HG03025 (cell line): ENCODE measurements around the gene DACH1.
"Not testable (repeated sequence)": the region's sequence is repeated elsewhere in the genome, so short reads cannot be mapped to it uniquely, and the experiment has no call there.

ENCODE experiments used
- ATAC-seq: cut with Tn5 transposase; IDR thresholded peaks from one replicate; pipeline ENCODE4 v1.9.1; 2021; ENCODE audit warnings: mild to moderate bottlenecking, moderate library complexity; ENCODE audit not compliant: unreplicated experiment, low FRiP score

DACH1 gene

GRCh38 chr13:71786875-71787274 lies 80.1 kb downstream of the DACH1 start:
- ATAC-seq: no peak

DNA sequence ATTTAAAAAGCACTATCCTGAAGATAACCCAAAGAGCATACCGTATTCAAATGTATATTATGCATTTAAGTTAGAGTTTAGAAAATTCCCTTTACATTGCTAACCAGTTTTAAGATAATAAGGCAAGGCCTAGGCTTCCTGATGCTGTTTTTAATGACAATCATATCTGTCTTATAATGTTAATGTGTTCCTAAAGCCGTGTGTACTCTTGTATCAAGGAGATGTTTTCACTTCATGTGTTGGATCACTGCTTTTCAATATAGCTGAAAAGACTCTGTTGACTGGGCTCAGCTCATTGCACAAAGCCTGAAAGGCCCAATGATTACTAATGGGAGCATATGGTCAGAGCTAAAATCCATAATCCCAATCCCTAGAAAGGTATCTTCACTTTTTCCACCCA lies 81.6 kb downstream of the DACH1 start:
- no peak for ATAC-seq

DNA sequence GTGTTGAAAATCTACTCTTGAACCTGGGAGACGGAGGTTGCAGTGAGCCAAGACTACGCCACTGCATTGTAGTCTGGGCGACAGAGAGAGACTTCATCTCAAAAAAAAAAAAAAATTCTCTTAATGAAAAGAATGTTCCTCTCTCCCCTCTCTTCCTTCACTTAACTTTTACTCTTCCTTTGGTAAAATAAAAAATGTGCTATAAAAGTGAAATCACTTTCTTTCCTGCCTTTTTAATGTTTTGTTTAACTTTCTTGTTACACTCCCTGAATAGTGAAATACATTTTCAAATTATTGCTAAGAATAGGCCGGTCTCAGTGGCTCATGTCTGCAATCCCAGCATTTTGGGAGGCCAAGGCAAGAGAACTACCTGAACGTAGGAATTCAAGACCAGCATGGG lies 86.5 kb downstream of the DACH1 start:
- ATAC-seq: no peak

DNA sequence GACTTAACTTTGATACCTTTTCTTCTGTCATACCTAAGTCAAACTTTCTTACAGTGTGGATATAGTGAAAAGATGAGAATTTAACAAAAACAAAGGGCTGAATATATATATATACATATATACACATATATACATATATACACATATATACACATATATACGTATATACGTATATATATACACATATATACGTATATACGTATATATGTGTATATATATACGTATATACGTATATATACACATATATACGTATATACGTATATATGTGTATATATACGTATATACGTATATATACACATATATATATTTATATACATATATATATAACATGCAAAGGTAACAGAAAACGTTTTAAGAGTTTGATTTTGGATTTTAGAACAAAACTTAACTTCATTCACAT lies 88.0 kb downstream of the DACH1 start:
- ATAC-seq: not testable (repeated sequence)

GRCh38 chr13:71775966-71776365 lies 91.0 kb downstream of the DACH1 start:
- ATAC-seq: no peak

DNA sequence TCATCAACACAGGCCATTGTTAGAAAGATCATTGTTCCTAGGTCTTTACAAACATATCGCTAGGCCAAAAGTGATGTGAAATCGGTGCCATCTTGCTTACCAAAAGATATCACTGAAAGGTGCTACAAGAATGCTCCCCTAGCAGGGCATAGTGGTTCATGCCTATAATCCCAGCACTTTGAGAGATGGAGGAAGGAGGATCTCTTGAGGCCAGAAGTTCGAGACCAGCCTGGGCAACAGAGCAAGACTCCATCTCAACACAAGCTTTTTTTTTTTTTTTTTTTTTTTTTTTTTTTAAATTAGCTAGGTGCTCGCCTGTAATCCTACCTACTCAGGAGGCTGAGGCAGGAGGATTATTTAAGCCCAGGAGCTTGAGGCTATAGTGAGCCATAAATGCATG lies 92.1 kb downstream of the DACH1 start:
- no peak for ATAC-seq

GRCh38 chr13:71773531-71773930 lies 93.5 kb downstream of the DACH1 start:
- no peak for ATAC-seq

DNA sequence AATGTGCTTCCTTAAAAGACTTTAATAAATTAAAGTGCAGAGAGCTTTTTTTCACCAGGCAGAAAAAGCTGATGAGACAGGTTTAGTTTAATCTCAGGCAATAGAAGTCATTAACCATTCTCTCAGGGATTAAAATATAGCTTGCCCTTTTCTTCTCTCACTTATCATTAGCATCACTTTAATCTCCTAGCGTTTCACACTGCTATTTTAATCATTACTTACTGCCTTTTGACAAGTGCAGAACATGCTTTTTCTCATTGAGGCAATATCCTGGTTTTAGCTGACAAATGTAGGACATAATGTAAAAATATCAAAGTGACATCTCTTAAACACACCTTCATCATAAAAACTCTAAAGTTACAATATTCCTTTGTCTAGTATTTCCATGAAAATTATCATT lies 94.6 kb downstream of the DACH1 start:
- no peak for ATAC-seq

GRCh38 chr13:71771144-71771543 lies 95.9 kb downstream of the DACH1 start:
- no peak for ATAC-seq

GRCh38 chr13:71770710-71771109 lies 96.3 kb downstream of the DACH1 start:
- ATAC-seq: no peak

DNA sequence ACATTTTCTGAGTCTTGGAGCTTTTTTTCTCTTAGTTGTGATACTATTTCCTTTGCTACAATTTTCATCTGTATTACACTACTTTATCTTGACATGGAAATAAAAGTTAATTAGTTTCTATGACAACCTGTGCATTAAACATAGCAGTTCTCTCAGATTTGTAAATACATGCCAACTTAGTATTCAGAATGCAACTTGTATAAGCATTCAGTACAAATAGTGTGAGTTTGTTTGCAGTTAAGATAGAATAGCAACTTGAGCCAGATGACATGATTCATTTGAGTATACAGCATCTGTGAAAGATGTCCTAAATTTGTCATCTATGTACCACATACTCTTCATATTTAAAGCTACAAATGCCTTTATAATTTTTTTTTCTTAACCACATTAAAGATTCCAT lies 98.1 kb downstream of the DACH1 start:
- no peak for ATAC-seq

- no peak for ATAC-seq
Observed at GRCh38 chr13:71759651-71760511, 107.1 kb downstream of the DACH1 start.

- no peak for ATAC-seq
Observed at GRCh38 chr13:71758828-71759227, 108.2 kb downstream of the DACH1 start.

- ATAC-seq: no peak
Observed at GRCh38 chr13:71754407-71754974, 112.5 kb downstream of the DACH1 start.

GRCh38 chr13:71752775-71753513 lies 114.1 kb downstream of the DACH1 start:
- no peak for ATAC-seq

GRCh38 chr13:71751073-71751472 lies 115.9 kb downstream of the DACH1 start:
- ATAC-seq: no peak

- no peak for ATAC-seq
Observed at GRCh38 chr13:71730267-71730666, 136.7 kb downstream of the DACH1 start.

DNA sequence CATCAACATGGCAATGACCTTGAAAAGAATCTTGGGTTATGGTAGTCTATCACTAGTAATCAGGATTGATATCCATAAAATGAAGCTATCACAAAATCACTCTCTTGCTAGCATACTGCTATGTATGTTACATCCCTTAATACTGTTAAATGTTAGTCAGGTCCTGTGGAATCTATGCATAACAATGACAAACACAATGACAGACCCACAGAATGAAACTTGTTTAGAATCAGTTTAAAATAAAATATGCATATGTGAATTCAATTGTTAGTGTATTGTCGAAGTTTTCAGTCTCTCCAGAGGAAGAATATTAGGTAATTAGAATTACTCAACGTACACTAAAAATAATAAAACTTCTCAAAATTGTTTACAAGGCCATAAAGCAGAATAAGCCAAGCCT lies 137.6 kb downstream of the DACH1 start:
- ATAC-seq: no peak

DNA sequence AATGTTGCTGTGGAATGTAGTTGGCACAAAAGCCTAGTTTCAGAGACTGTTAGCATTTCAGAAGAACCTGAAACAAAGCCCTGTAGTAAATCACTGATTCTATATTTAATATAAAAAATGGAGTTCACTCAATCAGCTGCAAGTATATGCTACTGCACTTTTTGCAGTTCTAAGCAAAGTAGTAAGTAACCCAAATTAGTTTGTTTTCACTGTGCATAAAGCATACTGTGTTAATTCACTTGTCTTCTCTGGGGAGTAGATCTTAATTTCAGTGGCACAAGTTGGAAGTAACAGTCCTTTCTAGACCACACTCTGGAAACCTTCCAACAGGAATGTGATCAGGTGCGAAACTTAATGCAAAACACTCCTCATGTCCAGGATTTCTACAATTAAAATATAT lies 139.3 kb downstream of the DACH1 start:
- ATAC-seq: no peak

- no peak for ATAC-seq
Observed at GRCh38 chr13:71727042-71727441, 140.0 kb downstream of the DACH1 start.

DNA sequence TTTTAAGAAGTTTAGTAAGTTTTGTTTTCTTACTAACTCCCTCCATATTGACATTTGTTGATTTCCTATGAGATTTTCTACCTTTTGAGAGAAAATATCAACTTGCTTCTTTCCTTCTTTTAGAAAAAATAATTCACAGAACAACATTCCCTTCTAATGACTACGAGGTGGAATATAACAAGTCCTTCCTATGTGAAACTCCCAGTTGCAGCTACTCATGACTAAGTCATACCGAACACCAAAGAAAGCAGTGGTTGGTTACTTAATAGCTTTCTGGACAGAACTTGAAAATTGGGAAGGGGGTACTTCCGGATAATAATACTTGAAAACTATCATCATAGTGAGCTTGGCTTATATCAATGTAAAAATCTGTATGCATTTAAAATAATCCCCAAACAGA lies 144.8 kb downstream of the DACH1 start:
- no peak for ATAC-seq

GRCh38 chr13:71721104-71721503 lies 145.9 kb downstream of the DACH1 start:
- no peak for ATAC-seq
